OCI-LY1 (cell line): ENCODE results near the gene PTGES.

ENCODE experiments used
- EZH2 ChIP-seq: fragments of 200-600 bp; sonication (generic), shearing (Covaris generic); IDR thresholded peaks from 2 replicates; pipeline ENCODE4 v1.8.0; 2017; ENCODE audit warnings: borderline replicate concordance, mixed run types, mild to moderate bottlenecking, antibody characterized with exemption, low read length, moderate library complexity, mixed read lengths
- TF ChIP-seq, protein P1 (sequence below): fragments of 200-600 bp; sonication (generic), shearing (Covaris generic); IDR thresholded peaks from 2 replicates; pipeline ENCODE4 v1.5.1; 2017; ENCODE audit warnings: mild to moderate bottlenecking, antibody characterized with exemption, low read length, moderate library complexity, mixed read lengths

DNA sequence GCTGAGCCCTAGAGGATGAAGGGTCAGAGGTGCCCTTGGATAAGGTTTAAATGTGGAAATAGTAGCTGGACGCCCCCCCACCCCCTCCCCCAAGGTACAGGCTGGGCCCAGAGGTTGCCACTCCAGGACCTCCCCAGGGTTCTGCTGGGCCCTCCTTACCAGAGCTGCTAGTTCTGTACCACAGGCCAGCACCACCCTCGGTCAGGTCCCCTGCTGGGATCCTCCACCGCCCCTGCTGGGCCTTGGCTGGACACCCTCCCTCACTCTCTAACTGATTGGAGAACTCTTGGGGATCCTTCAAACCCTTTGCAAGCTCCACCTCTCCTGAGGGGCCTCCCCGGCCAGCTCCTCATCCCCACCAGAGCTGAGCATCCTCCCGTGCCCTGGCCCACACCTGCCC, 34.9 kb downstream of the PTGES start:
- TF ChIP-seq, protein P1, sequence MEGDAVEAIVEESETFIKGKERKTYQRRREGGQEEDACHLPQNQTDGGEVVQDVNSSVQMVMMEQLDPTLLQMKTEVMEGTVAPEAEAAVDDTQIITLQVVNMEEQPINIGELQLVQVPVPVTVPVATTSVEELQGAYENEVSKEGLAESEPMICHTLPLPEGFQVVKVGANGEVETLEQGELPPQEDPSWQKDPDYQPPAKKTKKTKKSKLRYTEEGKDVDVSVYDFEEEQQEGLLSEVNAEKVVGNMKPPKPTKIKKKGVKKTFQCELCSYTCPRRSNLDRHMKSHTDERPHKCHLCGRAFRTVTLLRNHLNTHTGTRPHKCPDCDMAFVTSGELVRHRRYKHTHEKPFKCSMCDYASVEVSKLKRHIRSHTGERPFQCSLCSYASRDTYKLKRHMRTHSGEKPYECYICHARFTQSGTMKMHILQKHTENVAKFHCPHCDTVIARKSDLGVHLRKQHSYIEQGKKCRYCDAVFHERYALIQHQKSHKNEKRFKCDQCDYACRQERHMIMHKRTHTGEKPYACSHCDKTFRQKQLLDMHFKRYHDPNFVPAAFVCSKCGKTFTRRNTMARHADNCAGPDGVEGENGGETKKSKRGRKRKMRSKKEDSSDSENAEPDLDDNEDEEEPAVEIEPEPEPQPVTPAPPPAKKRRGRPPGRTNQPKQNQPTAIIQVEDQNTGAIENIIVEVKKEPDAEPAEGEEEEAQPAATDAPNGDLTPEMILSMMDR, result no peak
- no peak for TF ChIP-seq EZH2
